Muscle of leg (tissue), 11 donors: ENCODE data around the gene BRD1. TPM values are rescaled to one million over a fixed set of nuclear protein-coding genes. Genes with fewer than 3 reads are reported as not detected.
"Not testable (repeated sequence)": the region's sequence is repeated elsewhere in the genome, so short reads cannot be mapped to it uniquely, and the experiment has no call there.

Source experiments
- DNase-seq: peaks from one replicate; pipeline ENCODE4 v3.0.0; 2013
- H3K27ac ChIP-seq: one replicate; pipeline ENCODE4 v1.5.1; 2013; ENCODE audit warnings: mild to moderate bottlenecking, low read length, control low read depth
- H3K27me3 ChIP-seq: one replicate; pipeline ENCODE4 v1.6.1; 2013; ENCODE audit warnings: low read length; ENCODE audit not compliant: control insufficient read depth, insufficient read depth
- H3K36me3 ChIP-seq: one replicate; pipeline ENCODE4 v1.6.1; 2013; ENCODE audit warnings: low read length; ENCODE audit not compliant: control insufficient read depth, insufficient read depth
- H3K4me1 ChIP-seq: one replicate; pipeline ENCODE4 v1.6.1; 2013; ENCODE audit warnings: low read length; ENCODE audit not compliant: control insufficient read depth, insufficient read depth
- H3K4me3 ChIP-seq: one replicate; pipeline ENCODE4 v1.5.1; 2013; ENCODE audit warnings: low read length, control low read depth
- H3K9me3 ChIP-seq: replicated peaks from 2 replicates; pipeline ENCODE4 v1.6.1; 2013; ENCODE audit warnings: low read depth, low read length; ENCODE audit not compliant: control insufficient read depth
- WGBS: methylation state at CpG from one replicate; pipeline ENCODE4 v1.1.5; 2013; ENCODE audit warnings: missing lambda C conversion rate; ENCODE audit not compliant: insufficient coverage; 5-methylcytosine and 5-hydroxymethylcytosine counted together
- polyA plus RNA-seq, 8 donors: library from polyadenylated mRNA; unstranded; fragments of 120-200 nt; gene quantifications; one replicate each; pipeline versions ENCODE4 v1.2.1 to v1.2.3, GENCODE V29; 2013; ENCODE audit warnings: inconsistent platforms in 1 of 8, low replicate concordance in 1 of 8; ENCODE audit not compliant: insufficient read length in 8 of 8, insufficient read depth in 1 of 8
- total RNA-seq: library from RNA; stranded (reverse); fragments of 120-200 nt; gene quantifications from one replicate; pipeline ENCODE4 v1.2.4, GENCODE V29; 2013

BRD1 gene
- total and polyA plus RNA-seq, 9 donors, result 19.4 to 35.3 (median 26.7) TPM

DNA sequence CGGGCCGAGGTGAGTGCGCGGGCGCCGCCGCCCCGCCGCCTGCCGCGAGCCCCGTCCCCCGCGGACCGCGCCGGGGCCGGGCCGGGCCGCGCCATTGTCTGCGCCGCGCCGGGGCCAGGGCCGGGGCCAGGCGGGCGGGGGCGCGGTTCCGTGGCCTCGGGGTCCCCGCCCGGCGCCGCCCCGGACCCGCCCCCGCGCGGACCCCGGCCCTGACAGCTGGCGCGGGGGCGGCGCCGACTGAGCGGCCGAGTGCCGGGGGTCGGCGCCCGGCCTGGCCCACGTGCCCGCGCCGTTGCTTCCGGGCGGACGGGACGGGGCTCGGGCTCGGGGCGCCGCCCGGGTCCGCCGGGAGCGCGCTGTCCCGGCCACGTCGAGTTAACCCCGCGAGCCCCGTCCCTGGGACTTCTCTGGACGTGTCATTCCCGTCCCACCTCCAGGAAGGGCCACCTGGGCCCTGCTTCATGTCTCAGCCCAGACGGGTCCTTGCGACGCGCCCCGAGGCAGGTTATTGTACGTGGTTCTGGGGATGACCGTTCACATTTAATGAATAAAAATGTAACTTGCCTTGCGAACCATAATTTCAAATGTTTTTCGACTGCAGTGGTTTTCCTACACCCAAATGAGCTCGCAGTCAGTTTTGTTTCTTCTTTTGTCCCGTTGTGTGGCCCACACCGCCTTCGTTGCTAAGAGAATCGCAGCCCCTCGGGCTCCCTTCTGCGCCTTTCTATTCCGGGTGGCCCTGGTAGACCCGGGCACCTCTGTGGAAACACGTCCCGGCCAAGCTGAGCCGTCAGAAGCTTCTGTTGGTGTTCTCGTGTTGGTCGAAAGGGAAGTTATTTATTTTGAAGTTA is 26.5 kb upstream of the BRD1 start:
- DNase-seq, result peak; percentile 51
- peaks cover 29% of the 10 kb centered on the region for H3K27me3 ChIP-seq
- H3K36me3 ChIP-seq, result peaks cover 10% of the 10 kb centered on the region
- WGBS, result under 1% methylated on average over 99 of the region's 101 CpGs
- peak overlapping the region; percentile 70 for H3K4me3 ChIP-seq
- no peaks in the 10 kb centered on the region for H3K9me3 ChIP-seq
- H3K27ac ChIP-seq, result peak overlapping the region; percentile 87
- peaks cover 24% of the 10 kb centered on the region for H3K4me1 ChIP-seq

DNA sequence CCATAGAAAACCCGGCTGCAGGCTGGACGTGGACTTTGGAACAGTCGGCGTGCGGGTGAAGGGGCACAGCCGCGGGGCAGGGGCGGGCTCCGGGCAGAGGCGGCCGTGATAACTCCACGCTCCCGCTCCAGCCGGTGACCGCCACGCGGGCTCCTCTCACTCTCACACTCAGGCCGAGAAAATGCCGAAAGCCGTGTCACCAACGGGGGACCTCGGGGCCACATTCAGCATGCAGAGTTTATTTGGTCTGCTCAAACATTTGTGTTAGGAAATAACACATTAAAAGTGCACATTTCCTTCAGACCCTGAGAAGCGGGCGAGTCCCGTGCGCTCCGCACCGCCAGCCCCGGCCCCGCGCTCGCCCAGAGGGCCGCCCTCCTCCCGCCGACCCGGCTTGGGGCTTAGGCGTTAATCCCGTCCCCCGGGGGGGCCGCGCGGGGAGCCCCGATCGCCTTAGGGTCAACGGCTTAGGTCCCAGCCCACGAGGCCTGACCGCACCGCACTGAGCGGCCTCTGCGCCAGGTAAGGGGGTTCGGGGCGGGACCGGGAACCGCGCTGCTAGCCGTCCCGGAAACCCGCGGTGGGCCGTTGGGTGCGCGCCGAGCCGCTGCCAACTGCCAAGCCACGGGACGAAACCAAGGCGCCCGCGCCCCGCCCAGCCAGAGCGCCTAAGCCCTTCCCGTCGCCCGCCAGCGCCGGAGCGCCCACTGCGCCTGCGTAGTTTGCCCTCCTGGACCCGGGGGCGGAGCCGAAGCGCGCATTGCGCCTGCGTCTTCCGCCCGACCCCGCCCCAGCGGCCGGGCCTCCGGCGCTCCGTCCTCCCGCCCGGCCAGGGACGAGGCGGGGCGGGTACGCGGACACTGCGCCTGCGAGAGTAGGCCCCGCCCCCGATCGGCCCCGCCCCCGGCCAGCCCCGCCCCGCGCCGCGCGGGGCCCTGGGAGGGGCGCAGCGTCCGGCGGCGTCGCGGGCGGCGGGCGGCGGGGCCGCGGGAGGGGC is 25.5 kb upstream of the BRD1 start, which contains the start of gene ZBED4:
Gene ZBED4 (plus strand): TSS at position 947 of the 997 bp plus-strand sequence. CDS start 29,819 bp downstream, outside the sequence.
- H3K4me1 ChIP-seq, result peaks cover 30% of the 10 kb centered on the region
- peak within 1 kb of the TSS; percentile 87 for H3K27ac ChIP-seq
- peak; percentile 98 for DNase-seq
- H3K9me3 ChIP-seq, result no peaks in the 10 kb centered on the region
- H3K36me3 ChIP-seq, result peaks cover 6% of the 10 kb centered on the region
- peaks cover 39% of the 10 kb centered on the region for H3K27me3 ChIP-seq
- H3K4me3 ChIP-seq, result peak within 1 kb of the TSS; percentile 76
- WGBS, result under 1% methylated on average over 111 of the region's 127 CpGs

DNA sequence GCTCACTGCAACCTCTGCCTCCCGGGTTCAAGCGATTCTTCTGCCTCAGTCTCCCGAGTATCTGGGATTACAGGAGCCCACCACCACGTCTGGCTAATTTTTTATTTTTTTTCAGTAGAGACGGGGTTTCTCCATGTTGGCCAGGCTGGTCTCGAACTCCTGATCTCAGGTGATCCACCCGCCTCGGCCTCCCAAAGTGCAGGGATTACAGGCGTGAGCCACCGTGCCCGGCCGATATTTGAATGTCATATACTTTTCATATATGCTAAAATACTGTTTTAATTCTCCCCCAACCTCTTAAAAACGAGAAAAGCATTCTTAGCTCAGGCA is 24.9 kb upstream of the BRD1 start:
- DNase-seq, H3K36me3 ChIP-seq, H3K9me3 ChIP-seq, H3K27ac ChIP-seq: not testable (repeated sequence)
- H3K4me1 ChIP-seq, result peaks cover 33% of the 10 kb centered on the region
- peaks cover 45% of the 10 kb centered on the region for H3K27me3 ChIP-seq
- H3K4me3 ChIP-seq, result peak overlapping the region; percentile 76
- 0% methylated on average over 1 of the region's 13 CpGs for WGBS

DNA sequence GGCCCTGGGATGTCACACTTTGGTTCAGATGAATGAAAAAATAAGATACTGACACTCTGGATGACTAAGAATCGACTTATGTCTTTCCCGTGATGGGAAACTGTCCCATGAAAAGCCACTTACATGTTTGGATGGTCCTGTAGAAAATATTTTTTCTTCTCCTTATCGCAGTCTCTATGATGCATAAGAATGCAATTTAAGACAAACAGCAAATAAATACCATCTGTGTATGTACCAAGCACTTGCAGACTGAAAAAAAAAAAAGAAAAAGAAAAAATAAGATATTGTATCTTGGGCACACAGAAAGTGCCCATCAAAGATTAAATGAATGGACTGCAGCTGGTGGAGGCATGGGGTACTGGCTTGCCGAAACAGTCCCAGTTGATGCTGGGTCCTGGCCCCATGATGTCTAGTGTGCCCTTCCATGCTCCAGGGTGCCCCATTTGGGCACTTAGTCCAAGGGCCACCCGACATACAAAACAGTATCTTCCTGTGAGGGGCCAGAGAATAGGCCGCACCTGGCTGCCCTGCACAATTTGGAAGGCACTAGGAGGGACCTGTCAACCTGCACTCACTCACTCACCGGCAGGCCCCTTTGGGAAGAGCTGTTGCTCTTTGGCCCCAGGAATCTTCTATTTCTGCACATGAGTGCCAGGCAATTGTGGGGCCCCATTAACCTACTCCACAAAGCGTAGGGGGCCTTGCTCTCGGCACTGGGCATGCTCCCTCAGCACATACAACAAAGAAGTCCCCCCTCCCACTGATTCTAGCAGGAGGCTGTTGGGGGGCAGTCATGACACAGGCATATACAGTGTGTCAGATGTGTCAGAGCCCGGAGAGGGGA is 23.5 kb upstream of the BRD1 start:
- H3K4me3 ChIP-seq, result no peak overlapping the region
- H3K4me1 ChIP-seq, result peaks cover 31% of the 10 kb centered on the region
- no peak overlapping the region for H3K27ac ChIP-seq
- no peaks in the 10 kb centered on the region for H3K36me3 ChIP-seq
- no peaks in the 10 kb centered on the region for H3K9me3 ChIP-seq
- peaks cover 58% of the 10 kb centered on the region for H3K27me3 ChIP-seq
- 70% methylated on average over 4 of the region's 10 CpGs for WGBS
- no peak for DNase-seq

DNA sequence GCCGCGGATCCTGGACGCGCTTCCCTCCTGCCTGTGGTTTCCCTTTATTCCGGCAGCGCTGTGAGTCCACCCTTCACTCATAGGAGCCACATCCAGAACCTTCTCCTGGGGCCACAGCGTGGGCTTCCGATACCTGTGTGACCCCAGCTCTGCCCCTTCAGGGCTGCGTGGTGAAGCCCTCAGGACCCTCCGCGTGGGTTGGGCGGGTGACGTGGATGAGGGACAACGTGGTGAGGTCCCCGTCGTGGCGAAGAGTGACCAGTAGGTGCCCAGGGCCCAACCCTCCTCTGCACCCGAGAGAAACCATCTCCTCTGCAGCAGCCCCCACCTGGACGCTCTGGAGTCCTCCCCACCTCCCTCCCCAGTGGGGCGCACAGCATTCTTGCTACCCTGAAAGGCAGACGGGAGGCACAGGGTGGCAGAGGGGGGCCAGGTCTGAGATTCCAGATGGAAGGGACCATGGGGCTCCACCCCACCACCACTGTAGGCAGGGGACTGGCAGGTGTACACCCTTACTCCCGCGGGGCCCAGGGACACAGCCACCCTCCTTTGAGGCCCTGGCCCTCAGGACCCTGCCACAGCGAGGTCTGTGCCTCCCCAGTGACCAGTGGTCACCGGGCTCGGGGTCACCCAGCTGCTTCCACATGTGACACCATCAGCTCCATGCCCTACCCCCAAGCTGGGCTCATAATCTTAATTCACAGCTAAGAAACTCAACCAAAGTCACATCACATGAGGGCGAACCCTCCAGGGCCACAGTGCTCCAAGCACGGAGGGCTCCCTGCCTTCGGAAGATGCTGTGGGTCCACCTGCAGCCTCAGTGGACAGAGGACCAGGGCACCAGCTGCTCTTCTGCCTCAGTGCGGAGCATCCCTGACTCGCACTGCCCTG is 22.6 kb upstream of the BRD1 start:
- no peaks in the 10 kb centered on the region for H3K9me3 ChIP-seq
- H3K4me1 ChIP-seq, result peaks cover 22% of the 10 kb centered on the region
- no peak for DNase-seq
- H3K36me3 ChIP-seq, result no peaks in the 10 kb centered on the region
- WGBS, result 51% methylated on average over 16 of the region's 31 CpGs
- H3K27me3 ChIP-seq, result peaks cover 67% of the 10 kb centered on the region
- H3K4me3 ChIP-seq, result no peak overlapping the region
- H3K27ac ChIP-seq, result no peak overlapping the region

DNA sequence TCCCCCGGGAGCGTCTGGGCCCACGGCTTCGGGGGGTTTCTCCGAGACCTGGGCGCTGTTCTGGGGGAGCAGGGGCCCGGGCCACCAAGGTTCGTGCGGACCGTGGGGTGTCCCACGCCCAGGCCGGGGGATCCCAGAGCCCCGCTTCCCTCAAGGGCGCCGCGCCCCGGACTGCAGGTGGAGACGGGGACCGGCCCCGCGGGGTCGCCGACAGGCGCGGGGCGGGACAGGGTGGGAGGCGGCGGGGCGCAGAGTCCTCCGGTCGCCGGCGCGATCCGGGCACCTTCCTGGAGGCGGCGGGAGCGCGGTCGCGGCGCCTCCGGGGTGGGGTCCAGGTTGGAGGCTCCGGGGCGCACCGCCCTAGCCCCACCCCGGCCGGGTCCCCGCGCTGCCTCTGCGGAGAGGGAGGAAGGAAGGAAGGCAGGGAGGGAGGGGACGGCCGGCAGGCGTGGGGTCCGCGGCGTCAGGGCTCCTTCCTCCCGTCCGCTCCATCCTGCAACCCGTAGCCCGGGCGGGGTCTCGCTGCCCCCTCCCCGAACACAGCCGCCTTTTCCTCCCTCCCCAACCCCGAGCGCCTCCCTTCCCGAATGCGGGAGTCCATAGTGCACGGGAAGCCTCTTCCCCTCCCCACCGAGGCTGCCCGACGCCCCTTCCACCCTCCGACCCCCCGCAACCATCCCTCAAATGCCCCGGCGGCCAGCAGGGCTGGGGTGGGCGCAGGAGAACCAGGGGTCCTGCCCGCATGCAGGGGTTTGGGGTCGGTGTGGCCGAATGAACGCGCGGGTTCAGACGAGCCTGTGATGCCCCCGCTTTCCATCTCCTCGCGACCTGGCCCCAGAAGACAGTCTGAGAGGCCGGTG is 21.7 kb upstream of the BRD1 start:
- no peak for DNase-seq
- Histone ChIP-seq H3K4me1 (peaks cover 14% of the 10 kb centered on the region), H3K9me3 (no peaks in the 10 kb centered on the region), H3K4me3 (no peak overlapping the region), H3K36me3 (no peaks in the 10 kb centered on the region), H3K27ac (no peak overlapping the region), H3K27me3 (peaks cover 75% of the 10 kb centered on the region)
- under 1% methylated on average over 63 of the region's 89 CpGs for WGBS

DNA sequence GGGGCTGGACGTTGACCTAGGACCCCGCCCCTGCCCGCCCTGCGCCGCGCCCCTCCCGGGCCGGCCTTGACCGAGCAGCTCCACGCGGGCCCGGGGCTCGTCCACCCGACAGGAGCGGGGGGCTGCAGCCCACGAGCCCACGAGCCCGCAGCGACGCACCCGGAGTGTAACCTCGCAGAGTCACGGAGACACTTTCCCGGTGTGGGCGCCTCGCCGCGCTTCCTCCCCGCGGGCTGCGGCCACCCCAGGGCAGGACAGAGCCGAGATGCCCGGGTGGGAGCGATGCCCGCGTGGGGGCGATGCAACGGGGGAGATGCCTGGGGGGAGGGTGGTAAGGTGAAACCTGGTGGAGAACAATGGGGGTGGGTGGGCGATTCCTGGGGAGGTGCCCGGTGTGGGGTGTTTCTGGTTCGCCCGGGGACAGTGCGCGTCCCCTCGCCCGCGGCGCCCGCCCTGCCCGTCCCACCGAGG is 21.1 kb upstream of the BRD1 start:
- Histone ChIP-seq H3K27ac (no peak overlapping the region), H3K9me3 (no peaks in the 10 kb centered on the region), H3K4me3 (no peak overlapping the region), H3K4me1 (peaks cover 14% of the 10 kb centered on the region), H3K36me3 (no peaks in the 10 kb centered on the region), H3K27me3 (peaks cover 80% of the 10 kb centered on the region)
- WGBS, result 0% methylated on average over 29 of the region's 51 CpGs
- no peak for DNase-seq

DNA sequence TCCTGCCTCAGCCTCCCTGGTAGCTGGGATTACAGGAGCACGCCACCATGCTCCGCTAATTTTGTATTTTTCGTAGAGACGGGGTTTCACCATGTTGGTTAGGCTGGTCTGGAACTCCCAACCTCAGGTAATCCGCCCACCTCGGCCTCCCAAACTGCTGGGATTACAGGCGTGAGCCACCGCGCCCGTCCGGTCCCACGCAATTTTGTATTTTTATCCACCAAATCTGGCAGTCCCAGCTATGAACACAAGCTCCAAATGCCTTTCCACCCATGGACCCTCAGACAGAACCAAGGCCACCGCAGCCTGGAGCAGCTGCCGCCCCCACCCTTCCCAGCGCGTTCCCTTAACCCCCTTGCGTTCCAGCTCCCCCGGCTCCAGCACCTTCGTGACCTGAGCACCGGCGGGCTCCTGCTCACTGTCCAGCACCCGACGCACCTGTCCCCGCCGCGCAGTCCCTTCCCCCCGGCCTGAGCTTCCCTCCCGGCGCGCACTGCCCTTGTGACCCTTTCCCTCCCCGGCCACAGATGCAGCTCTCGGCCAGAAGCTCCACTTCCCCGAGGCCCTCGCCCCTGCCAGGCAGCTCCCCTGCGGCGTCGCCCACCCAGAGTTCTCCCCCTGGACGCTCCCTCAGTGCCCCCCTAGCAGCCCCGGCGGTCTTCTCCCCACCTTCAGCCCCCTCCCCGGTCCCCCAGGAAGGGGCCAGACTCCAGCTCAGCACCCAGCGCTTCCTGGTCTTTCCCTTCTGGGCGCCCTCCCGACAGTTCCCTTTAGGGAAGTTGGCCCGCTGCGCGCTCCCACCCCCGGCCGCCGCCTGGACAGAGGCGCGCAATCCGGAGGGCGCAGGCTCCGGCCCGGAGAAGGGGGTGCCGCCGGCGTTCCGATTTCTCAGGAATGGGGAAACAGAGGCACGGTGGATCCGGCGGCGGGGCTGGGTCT is 20.3 kb upstream of the BRD1 start:
- peaks cover 80% of the 10 kb centered on the region for H3K27me3 ChIP-seq
- H3K4me3 ChIP-seq, result peak overlapping the region; percentile 8
- no peaks in the 10 kb centered on the region for H3K9me3 ChIP-seq
- H3K36me3 ChIP-seq, result no peaks in the 10 kb centered on the region
- no peak overlapping the region for H3K27ac ChIP-seq
- DNase-seq, result no peak
- WGBS, result 12% methylated on average over 62 of the region's 64 CpGs
- H3K4me1 ChIP-seq, result peaks cover 14% of the 10 kb centered on the region
